ENCODE results near the gene MRGPRD.

GRCh38 chr11:68961245-68961644 lies 19.5 kb downstream of the MRGPRD start:
- no peak for TF ChIP-seq CTCF (IDR thresholded peaks at IDR 0.05; ENCODE audit: insufficient read depth, low read length)
- TF ChIP-seq, protein P1, sequence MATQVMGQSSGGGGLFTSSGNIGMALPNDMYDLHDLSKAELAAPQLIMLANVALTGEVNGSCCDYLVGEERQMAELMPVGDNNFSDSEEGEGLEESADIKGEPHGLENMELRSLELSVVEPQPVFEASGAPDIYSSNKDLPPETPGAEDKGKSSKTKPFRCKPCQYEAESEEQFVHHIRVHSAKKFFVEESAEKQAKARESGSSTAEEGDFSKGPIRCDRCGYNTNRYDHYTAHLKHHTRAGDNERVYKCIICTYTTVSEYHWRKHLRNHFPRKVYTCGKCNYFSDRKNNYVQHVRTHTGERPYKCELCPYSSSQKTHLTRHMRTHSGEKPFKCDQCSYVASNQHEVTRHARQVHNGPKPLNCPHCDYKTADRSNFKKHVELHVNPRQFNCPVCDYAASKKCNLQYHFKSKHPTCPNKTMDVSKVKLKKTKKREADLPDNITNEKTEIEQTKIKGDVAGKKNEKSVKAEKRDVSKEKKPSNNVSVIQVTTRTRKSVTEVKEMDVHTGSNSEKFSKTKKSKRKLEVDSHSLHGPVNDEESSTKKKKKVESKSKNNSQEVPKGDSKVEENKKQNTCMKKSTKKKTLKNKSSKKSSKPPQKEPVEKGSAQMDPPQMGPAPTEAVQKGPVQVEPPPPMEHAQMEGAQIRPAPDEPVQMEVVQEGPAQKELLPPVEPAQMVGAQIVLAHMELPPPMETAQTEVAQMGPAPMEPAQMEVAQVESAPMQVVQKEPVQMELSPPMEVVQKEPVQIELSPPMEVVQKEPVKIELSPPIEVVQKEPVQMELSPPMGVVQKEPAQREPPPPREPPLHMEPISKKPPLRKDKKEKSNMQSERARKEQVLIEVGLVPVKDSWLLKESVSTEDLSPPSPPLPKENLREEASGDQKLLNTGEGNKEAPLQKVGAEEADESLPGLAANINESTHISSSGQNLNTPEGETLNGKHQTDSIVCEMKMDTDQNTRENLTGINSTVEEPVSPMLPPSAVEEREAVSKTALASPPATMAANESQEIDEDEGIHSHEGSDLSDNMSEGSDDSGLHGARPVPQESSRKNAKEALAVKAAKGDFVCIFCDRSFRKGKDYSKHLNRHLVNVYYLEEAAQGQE (IDR thresholded peaks at IDR 0.05; ENCODE audit: insufficient replicate concordance, low read depth): no peak

Data from HL-60 (cell line).